ENCODE results near the gene BEND3. TPM values are rescaled to one million over a fixed set of nuclear protein-coding genes. Genes with fewer than 3 reads are reported as not detected.

BEND3 gene
- total RNA-seq, 1 donor from 2014 or later = 2.8 TPM

GRCh38 chr6:107080036-107080435 lies 35.3 kb downstream of the BEND3 start:
- peak; percentile 46 for TF ChIP-seq CTCF (conservative IDR thresholded peaks at IDR 0.05; ENCODE audit: low read depth, low read length)
- no peak overlapping the region for H3K4me3 ChIP-seq (ENCODE audit: low read depth, low read length)
- no peak for DNase-seq (ENCODE audit: low read depth)

- no peak for DNase-seq (ENCODE audit: low read depth)
- H3K4me3 ChIP-seq (ENCODE audit: low read depth, low read length) = no peak overlapping the region
- no peak for TF ChIP-seq CTCF (conservative IDR thresholded peaks at IDR 0.05; ENCODE audit: low read depth, low read length)
These were observed 35.9 kb downstream of the BEND3 start for GRCh38 chr6:107079429-107079828.

GRCh38 chr6:107077710-107078109 lies 37.6 kb downstream of the BEND3 start:
- no peak for TF ChIP-seq CTCF (conservative IDR thresholded peaks at IDR 0.05; ENCODE audit: low read depth, low read length)
- no peak overlapping the region for H3K4me3 ChIP-seq (ENCODE audit: low read depth, low read length)
- DNase-seq (ENCODE audit: low read depth) = no peak

GRCh38 chr6:107075951-107076381 lies 39.3 kb downstream of the BEND3 start:
- H3K4me3 ChIP-seq (ENCODE audit: low read depth, low read length) = no peak overlapping the region
- DNase-seq (ENCODE audit: low read depth) = no peak
- TF ChIP-seq CTCF (conservative IDR thresholded peaks at IDR 0.05; ENCODE audit: low read depth, low read length) = peak; percentile 42

GRCh38 chr6:107070686-107071085 lies 44.6 kb downstream of the BEND3 start:
- no peak for DNase-seq (ENCODE audit: low read depth)
- TF ChIP-seq CTCF (conservative IDR thresholded peaks at IDR 0.05; ENCODE audit: low read depth, low read length) = no peak
- H3K4me3 ChIP-seq (ENCODE audit: low read depth, low read length) = no peak overlapping the region

- H3K4me3 ChIP-seq (ENCODE audit: low read depth, low read length) = no peak overlapping the region
- no peak for DNase-seq (ENCODE audit: low read depth)
- no peak for TF ChIP-seq CTCF (conservative IDR thresholded peaks at IDR 0.05; ENCODE audit: low read depth, low read length)
These were observed 45.4 kb downstream of the BEND3 start for GRCh38 chr6:107069631-107070548.
